ENCODE results near the gene SLC7A5. TPM values are rescaled to one million over a fixed set of nuclear protein-coding genes. Genes with fewer than 3 reads are reported as not detected.
"Not testable (repeated sequence)": the region's sequence is repeated elsewhere in the genome, so short reads cannot be mapped to it uniquely, and the experiment has no call there.

Gene SLC7A5
- total RNA-seq (2014; rRNA removed; shearing (Covaris generic)), result 75.8 and 85.2 TPM in 2 replicates

DNA sequence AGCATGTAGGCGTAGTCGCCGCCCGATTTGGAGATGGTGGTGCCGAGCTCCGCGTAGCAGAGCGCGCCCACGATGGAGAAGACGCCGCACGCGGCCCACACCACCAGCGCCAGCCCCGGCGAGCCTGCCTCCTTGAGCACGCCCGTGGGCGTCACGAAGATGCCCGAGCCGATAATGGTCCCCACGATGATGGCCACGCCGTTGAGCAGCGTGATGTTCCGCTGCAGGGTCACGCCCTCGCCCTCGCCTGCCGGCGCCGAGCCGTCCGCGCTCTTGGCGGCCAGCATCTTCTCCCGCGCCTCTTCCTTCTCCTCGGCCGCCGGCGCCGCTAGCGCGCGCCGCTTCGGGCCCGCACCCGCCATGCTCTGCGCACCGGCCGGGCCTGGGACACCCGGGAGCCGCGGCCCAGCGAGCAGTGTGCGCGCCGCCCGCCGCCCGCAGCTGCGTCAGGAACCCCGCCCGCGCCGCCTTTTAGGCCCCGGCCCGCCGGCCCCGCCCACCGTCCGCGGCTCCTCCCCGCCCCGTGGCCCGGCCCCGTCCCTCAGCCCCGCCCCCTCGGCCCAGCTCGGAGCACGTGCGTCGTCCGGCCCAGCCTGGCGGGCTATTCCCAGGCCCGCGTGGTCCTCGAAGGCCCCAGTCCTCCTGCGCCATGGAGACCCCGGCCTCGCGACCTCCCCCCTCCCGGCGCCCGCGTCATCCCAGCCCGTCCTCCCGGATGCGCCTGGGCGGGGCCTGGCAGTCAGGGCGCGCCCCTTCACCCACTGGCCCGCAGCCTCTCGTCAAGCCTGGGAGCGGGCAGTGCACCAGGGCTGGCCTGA lies at the start of gene SLC7A5:
TSS of gene SLC7A5 (minus strand) at position 447 of the 818 bp plus-strand sequence. CDS start at position 362, 85 bp downstream.
- peak; percentile 51 for DNase-seq (ENCODE audit: low spot score)

DNA sequence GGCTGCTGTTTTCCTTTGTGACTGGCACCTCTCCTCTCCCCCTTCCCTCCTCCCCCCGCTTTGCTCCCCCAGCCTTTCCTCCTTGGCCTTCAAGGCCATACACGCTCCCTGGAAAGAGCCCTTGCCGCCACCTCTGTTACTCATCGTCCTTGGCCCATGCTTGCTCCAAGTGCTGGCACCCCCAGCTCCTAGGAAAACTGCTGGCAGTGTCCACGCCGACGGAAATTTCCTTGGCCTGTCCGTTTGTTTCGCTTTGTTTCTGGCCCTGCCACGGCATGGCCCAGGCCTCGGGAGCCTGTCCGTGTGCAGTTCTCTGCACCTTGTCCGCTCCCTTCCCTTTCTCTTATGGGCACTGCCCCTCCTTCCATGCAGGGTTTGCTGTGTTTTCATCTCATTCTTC lies 49.0 kb upstream of the SLC7A5 start:
- DNase-seq (ENCODE audit: low spot score), result no peak

DNA sequence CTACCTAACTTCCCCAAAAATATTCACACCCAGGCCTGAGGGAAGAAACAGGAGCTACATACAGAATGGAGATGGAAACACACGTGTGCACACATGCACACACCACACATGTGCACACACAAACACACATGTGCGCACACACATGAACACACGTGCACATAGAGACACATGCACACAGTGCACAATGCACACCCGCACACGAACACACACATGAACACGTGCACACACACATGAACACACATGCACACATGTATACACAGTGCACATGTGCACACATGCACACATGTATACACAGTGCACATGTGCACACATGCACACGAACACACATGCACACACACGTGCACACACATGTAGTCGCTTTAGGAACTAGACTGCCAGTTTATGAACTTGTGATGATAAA lies 48.2 kb upstream of the SLC7A5 start:
- no peak for DNase-seq (ENCODE audit: low spot score)

DNA sequence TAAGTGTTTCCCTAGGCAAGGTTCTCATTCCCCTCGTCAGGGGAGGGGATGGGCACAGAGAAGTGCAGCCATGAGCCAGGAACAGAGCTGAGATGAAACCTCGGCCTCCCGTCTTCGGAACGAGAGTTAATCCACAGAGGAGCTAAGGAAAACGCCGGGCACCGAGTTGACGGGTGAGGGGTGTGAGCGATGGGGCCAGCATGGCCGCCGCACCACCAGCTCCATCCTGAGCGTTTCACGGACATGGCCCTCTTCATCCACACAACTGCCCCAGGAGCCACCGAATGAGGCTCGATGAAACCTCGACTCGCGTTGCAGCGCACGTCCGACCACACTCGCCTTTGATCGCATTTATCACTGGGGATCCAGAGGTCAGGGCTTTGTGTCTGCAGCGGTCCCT lies 45.5 kb upstream of the SLC7A5 start:
- DNase-seq (ENCODE audit: low spot score), result no peak

DNA sequence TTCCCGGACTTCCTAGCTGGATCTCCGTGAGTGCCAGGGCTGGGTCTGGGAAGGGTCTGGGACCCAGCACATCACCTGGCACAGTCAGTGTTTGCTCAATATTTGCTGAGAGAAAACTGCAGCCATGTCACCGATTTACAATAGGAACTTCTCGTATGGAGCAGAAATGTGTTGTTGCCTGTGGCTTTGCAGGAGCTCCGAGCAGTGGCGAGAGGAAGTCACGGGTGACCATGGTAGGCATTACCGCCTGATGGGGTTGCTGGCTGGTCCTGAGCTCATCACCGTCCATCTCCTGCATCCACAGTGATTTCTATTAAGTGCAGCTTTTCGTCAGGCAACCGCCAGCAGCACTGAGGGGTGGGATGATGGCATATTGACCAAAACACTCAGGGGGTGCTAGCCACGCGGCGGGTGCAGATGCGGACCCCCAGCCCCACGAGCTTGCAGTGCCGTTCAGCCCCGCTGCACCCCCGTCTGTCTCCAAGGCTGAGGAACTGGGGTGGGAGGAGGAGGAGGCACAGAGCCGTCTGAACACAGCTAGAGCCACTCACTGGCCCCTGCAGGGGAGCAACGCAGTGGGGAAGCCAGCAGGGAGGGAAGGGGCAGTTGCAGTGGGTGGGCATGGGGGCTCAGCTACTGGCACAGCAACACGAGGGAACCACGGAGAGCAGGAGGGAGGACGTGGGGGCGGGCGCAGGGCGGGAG lies 44.9 kb upstream of the SLC7A5 start:
- DNase-seq (ENCODE audit: low spot score), result not testable (repeated sequence)

DNA sequence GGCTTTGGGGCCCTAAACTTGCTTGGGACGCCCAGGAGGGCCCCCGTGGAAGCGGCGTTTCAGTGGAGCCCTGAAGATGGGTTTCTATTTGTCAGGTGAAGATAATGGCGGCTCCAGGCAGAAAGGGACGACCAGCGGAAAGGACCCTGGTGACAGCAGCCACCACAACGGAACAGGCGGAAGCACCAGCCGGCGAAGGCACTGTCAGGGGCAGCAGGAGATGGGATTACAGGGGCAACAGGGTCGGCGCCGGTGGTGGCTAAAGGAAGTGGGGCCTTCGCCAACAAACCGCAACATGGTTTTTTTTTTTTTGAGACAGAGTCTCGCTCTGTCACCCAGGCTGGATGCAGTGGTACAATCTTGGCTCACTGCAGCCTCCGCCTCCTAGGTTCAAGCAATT lies 43.4 kb upstream of the SLC7A5 start:
- not testable (repeated sequence) for DNase-seq (ENCODE audit: low spot score)

DNA sequence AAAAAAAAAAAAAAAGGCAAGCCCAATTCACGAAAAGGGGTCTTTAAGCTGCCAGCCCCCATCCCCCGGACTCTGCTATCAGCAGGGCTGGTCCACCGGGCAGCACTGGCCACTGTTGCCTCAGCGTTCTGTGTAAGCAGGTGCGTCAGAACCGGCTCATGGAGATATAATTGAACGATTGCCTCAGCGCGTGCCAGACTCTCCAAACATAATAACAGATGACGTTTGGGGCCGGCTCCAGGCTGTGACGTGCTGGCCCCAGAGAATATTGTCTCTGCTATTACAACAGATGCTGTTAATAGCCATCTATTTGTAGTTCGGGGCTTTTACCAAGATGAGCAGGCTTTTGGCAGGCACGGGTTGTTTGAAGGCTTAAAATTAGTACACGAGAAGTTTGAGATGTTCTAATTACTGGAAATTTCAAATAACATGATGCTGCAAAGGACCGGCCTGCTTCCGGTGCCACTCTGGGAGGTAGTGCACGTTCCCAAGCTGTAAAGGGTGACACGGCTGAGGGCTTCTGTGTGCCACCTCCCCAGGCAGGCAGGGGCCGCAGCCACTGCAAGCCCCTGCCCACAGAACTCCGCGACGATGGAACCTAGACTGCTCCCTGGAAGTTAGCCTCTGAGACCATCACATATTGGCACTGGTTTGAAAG lies 41.9 kb upstream of the SLC7A5 start:
- DNase-seq (ENCODE audit: low spot score), result not testable (repeated sequence)

DNA sequence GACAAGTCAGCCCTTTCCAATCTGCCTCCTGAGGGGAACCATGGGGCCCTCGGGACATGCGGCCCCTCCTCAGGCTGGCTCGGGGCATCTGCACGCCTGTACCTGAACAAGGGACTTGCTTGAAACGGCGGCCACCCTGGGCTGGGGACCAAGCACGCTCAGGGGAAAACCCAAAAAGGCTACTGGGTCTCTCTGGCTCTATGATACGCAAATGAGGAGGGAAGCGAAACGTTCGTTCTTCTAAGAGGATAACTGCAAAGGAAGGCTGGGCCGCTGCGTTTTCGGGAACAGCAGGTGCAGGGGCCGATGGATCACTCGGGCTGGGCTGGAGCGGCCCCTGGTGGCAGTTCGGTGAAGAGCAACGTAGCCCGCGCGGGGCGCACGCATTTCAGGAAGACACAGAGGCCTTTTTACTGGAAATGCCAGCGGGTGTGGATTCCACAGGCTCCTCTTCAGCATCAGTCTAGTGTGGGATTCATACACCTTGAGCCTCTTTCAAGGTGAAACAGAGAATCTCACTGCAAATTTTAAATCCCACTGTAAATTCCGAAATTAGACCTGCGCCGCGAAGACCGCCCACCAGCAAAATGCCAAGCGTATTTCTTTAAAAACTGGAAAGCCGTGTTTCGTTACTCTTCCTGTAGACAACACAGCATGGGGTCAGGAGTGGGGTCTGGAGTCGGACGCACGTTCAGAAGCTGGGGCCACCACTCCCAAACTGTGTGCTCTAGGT lies 40.1 kb upstream of the SLC7A5 start:
- peak; percentile 57 for DNase-seq (ENCODE audit: low spot score)

DNA sequence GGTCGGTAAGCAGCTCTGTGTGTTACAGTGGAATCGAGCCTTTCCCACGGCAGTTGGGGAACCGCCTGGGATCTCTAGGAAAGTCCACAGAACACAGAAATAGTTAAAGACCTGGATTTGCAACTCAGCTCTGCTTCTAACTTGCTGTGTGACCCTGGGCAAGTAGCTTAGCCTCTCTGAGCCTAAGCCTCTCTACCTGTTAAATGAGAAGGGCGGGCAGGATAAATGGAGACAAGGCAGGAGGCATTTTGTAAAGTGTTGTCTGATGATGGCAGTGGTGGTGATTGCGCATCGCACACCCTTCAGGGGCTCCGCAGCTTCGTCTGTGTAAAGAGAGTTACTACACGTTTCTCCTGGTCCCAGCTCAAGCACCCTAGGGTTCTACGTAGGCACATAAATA lies 38.8 kb upstream of the SLC7A5 start:
- DNase-seq (ENCODE audit: low spot score), result not testable (repeated sequence)

DNA sequence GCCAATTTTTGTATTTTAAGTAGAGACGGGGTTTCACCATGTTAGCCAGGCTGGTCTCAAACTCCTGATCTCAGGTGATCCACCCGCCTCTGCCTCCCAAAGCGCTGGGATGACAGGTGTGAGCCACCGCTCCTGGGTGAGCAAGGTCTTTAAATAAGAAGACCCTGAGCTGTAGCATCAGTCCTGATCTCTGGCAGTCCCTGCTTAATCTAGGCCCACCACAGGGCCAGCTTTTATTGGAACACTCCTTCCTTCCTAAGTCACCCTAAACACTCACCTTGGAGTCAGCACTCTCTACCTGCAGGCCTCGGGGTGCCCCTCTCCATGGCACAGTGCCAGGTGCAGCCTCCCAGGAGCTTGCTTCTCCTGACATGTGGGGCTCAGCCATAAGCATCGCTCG lies 36.2 kb upstream of the SLC7A5 start:
- DNase-seq (ENCODE audit: low spot score), result not testable (repeated sequence)

DNA sequence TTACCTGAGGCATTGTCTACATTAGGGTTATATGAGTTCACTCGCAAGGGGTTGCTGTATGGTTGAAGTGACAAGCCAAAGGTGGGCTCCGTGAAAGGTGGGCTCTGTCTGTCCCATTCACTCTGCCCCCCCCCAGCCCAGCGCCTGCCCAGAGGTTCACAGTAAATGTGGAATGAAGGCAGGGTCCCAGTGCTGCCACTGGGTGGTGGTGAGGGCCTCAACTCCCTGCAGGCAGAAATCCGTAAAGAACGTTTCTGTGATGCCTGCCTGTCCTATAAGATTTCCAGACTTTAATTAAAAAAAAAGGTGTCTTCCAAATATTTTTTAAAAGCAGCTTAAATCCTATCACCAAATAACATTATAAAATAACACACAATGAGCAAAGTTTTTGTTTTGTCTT lies 35.7 kb upstream of the SLC7A5 start:
- DNase-seq (ENCODE audit: low spot score), result not testable (repeated sequence)

DNA sequence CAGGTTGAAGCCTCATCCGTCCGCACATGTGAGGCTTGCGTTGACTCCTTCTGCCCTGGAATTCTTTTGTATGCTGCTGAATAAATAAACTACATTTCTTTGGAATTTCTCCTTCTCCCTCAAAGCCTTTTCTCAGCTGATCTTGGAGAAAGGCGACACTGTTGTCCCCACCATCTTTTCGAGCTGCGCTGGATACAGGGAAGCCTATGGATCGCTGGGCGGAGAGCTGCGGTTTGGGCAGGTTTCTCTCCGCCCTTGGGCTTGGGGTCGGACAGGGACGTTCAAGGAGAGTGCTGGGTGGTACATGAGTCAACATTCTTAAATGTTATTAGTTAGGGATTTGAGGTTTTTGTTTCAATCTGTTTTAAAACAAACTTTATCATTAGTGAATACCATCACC lies 31.2 kb upstream of the SLC7A5 start:
- DNase-seq (ENCODE audit: low spot score), result not testable (repeated sequence)

DNA sequence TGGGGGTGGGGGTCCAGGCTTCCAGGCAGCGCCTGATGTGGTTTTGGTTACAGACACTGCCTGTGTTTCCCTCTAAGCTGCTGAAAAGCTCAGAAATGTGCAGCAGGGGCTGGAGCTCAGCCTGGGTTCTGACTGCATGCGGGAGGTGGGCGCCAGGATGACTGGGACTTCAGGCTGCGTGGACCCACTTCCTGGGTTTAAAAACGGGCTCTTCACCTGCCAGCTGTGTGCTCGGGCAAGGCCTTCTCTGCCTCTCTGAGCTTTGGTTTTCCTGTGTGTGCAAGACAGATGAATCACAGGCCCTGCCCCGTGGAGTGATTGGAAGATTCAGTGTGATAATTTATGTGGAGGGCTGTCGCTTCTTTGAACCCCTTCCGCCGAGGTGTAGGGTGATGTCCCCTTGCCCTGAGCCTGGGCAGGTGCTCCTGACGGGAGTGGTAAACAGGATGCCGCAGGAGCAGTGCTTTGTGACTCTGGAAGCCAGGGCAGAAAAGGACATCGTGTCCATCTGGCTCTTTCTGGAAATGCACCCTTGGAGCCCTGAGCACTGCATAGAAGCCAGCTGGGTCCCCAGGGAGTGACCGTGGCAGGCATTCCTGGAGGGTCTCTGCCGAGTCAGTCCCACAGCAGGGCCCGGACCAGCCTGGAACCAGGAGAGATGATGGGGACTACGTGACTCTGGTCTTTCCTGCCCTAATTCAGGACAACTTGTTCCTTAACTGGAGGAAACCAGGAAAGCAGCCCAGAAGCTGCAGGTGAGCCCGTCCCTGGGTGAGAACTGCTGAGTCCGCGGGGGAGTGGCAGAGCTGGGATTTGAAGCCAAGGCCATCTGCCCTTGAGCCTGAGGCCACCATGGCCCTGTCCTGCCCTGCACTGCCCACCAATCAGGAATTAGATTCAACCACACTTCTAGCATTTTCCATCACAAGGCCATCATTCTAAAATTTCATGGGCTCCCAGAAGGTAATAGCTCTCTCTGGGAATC lies 28.5 kb upstream of the SLC7A5 start:
- no peak for DNase-seq (ENCODE audit: low spot score)

DNA sequence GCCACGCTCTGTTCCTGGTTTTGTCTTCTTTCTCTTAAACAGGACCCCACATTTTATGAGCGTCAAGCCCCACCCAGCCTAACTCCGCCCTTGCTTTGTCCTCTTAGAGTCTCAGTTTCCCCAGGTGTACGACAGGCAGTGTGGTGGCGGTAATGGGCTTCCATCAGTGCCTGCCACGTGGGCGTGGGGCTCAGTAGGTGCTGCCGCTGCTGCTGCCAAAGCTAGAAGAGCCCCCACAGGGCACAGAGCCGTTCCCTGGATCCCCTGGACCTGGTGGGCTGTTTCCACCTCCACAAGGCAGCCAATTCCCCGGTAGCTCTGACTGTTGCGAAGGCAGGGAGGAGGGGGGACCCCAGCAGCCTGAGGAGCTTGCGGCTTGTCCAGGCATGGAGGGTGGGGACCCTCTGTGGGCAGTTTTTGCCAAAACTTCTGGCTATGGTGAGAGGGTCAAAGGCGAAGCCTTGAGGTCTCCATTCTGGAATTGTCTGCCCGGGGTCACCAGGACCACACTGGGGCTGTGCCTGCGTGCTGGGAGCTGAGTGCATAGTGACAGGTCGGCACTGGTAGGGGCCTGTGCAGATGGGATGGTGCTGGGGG lies 27.7 kb upstream of the SLC7A5 start:
- DNase-seq (ENCODE audit: low spot score), result not testable (repeated sequence)

DNA sequence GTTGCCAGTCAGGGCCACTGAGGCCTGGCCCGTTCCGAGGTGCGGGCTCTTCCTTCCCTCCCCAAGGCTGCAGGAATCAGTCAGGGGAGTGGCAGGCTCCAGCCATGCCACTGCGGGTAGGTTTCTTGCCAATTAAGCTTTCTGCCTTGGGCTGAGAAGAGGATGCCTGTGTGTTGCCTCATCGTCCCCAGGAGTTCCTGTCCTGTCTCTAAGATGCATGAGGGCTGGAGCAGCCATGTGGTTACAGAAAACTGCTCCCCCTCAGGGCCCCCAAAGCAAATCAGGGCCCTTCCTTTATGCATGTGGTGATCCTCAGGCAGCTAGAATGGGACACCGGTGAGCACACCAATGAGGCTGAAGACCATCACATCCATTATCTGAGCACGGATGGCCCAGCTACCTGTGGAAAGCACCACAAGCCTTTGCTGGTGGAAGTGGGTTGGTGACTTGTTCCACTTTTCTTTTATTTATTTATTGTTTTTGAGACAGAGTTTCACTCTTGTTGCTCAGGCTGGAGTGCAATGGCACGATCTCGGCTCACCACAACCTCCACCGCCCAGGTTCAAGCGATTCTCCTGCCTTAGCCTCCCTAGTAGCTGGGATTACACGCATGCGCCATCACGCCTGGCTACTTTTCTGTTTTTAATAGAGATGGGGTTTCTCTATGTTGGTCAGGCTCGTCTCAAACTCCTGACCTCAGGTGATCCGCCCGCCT lies 27.0 kb upstream of the SLC7A5 start:
- not testable (repeated sequence) for DNase-seq (ENCODE audit: low spot score)

DNA sequence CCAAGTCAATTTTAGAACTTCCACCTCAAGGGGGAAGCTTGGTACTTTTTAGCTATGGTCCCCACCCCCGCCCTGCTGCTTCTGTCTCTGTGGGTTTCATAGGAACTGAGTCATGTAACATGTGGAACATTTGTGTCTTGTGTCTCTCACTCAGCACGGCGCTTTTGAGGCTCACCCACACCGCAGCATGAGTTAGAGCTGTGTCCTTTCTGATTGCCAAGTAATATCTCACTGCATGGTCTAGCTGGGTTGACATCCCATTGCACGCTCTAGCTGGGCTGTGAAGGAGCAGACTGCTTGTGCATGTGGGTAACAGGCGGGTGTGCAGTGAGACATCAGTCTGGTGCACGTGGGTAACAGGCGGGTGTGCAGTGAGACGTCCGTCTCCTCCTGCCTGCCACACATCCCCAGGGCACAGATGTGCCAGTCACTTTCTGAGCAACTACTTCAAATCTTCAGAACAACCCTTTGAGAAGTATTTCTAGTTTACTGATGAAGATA lies 26.4 kb upstream of the SLC7A5 start:
- peak; percentile 16 for DNase-seq (ENCODE audit: low spot score)

DNA sequence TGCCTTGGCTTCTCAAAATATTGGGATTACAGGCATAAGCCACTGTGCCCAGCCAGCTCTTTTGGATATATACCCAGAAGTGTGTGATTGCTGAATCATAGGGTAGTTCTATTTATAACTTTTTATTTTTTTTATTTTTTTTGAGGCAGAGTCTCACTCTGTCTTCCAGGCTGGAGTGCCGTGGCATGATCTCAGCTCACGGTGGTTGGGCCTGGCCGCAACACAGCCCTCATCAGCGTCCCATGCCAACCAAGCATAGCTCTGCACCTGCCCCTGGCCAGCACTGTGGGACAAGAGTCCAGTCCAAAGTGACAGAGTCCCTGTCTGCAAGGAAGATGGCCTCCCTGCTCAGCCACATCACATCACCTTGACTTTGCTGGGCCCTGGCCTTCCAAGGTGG lies 24.7 kb upstream of the SLC7A5 start:
- DNase-seq (ENCODE audit: low spot score), result peak; percentile 22

DNA sequence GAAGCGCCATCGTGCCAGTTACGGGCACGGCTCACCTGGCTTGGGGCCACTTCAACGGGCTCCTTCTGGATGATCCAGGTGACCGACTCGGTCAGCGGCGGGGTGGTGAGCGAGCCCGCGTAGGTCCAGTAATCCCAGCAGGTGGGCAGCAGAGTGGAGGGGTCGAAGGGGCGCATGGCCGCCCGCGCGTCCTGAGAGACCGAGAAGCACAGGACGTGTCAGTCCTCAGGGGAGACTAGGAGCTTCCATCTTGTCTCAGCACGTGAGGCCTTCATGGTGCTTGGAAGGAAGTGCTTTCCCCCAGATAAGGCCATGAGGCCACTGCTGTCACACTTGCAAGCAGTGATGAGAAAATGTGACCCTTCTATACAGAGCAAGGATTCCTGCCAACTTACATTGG lies 22.5 kb upstream of the SLC7A5 start:
- DNase-seq (ENCODE audit: low spot score), result no peak

DNA sequence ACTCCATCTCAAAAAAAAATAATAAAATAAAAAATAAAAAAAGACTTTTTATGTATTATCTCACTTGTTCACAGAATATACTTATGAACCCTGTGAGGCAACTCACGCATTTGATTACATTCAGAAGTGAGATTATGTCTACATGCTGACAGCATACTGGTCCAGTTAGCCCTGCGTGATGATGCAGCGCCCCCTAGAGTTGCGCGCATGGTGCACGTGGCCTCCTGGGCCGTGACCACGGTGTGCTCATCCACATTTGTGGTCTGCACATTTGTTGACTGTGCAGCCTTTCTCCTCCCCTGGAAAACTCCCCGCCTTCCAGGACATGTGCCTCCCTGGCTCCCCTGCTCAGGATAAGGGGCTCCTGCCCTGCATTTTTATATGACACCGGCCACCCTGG lies 20.5 kb upstream of the SLC7A5 start:
- not testable (repeated sequence) for DNase-seq (ENCODE audit: low spot score)
